ENCODE measurements around the gene SPSB1.

Gene SPSB1

GRCh38 chr1:9260059-9260766, 32.5 kb upstream of the SPSB1 start:
- DNase-seq (ENCODE audit: low spot score), result peak; percentile 31

- DNase-seq (ENCODE audit: low spot score), result no peak
These were observed 31.2 kb upstream of the SPSB1 start for GRCh38 chr1:9261496-9261895.

GRCh38 chr1:9262096-9262986, 30.4 kb upstream of the SPSB1 start:
- DNase-seq (ENCODE audit: low spot score), result no peak

- DNase-seq (ENCODE audit: low spot score), result no peak
These were observed 29.3 kb upstream of the SPSB1 start for GRCh38 chr1:9263276-9263855.

GRCh38 chr1:9263984-9264872, 28.5 kb upstream of the SPSB1 start:
- no peak for DNase-seq (ENCODE audit: low spot score)

GRCh38 chr1:9265037-9265436, 27.7 kb upstream of the SPSB1 start:
- DNase-seq (ENCODE audit: low spot score), result no peak

GRCh38 chr1:9265968-9266367, 26.7 kb upstream of the SPSB1 start:
- no peak for DNase-seq (ENCODE audit: low spot score)

- no peak for DNase-seq (ENCODE audit: low spot score)
These were observed 25.4 kb upstream of the SPSB1 start for GRCh38 chr1:9267352-9267686.

- no peak for DNase-seq (ENCODE audit: low spot score)
These were observed 24.7 kb upstream of the SPSB1 start for GRCh38 chr1:9267827-9268581.

GRCh38 chr1:9269078-9269501, 23.6 kb upstream of the SPSB1 start:
- no peak for DNase-seq (ENCODE audit: low spot score)

- no peak for DNase-seq (ENCODE audit: low spot score)
These were observed 23.0 kb upstream of the SPSB1 start for GRCh38 chr1:9269721-9270120.

- no peak for DNase-seq (ENCODE audit: low spot score)
These were observed 22.3 kb upstream of the SPSB1 start for GRCh38 chr1:9270290-9270883.

GRCh38 chr1:9271283-9271682, 21.4 kb upstream of the SPSB1 start:
- DNase-seq (ENCODE audit: low spot score), result no peak

- DNase-seq (ENCODE audit: low spot score), result no peak
These were observed 20.7 kb upstream of the SPSB1 start for GRCh38 chr1:9271861-9272595.

GRCh38 chr1:9273177-9273576, 19.5 kb upstream of the SPSB1 start:
- DNase-seq (ENCODE audit: low spot score), result no peak

- no peak for DNase-seq (ENCODE audit: low spot score)
These were observed 17.5 kb upstream of the SPSB1 start for GRCh38 chr1:9275161-9275560.

GRCh38 chr1:9275567-9276034, 17.1 kb upstream of the SPSB1 start:
- DNase-seq (ENCODE audit: low spot score), result no peak

GRCh38 chr1:9278116-9278515, 14.6 kb upstream of the SPSB1 start:
- DNase-seq (ENCODE audit: low spot score), result no peak

- no peak for DNase-seq (ENCODE audit: low spot score)
These were observed 14.0 kb upstream of the SPSB1 start for GRCh38 chr1:9278585-9279153.

All from NAMALWA (cell line).